ENCODE measurements around the gene NKAIN2. TPM values are rescaled to one million over a fixed set of nuclear protein-coding genes. Genes with fewer than 3 reads are reported as not detected.
"Not testable (repeated sequence)": the region's sequence is repeated elsewhere in the genome, so short reads cannot be mapped to it uniquely, and the experiment has no call there.

Gene NKAIN2
- total RNA-seq, 4 donors from 2014 or later, result 0.19 TPM; not detected in 3

GRCh38 chr6:124226396-124226795 lies 422.7 kb downstream of the NKAIN2 start:
- WGBS, 2 donors, result 21 to 26% methylated on average over 1 of the region's 1 CpG
- no peak for DNase-seq
- TF ChIP-seq CTCF (IDR thresholded peaks at IDR 0.05) (no peak), POLR2A (IDR thresholded peaks at IDR 0.05) (no peak)
- H3K27me3 ChIP-seq, result no peaks in the 10 kb centered on the region
- H3K4me1 ChIP-seq, result no peaks in the 10 kb centered on the region
- H3K27ac ChIP-seq, result no peak overlapping the region
- no peaks in the 10 kb centered on the region for H3K36me3 ChIP-seq
- H3K9me3 ChIP-seq, result peaks cover 0 to 10% (median 0%) of the 10 kb centered on the region in 3 donors
- H3K4me3 ChIP-seq, result no peak overlapping the region
- intact Hi-C loops (cut with DNase I), result no loop called here

- intact Hi-C loops (cut with DNase I), result no loop called here
- Histone ChIP-seq H3K9me3 (peaks cover 0 to 11% (median 0%) of the 10 kb centered on the region in 3 donors), H3K4me1 (no peaks in the 10 kb centered on the region), H3K27me3 (no peaks in the 10 kb centered on the region), H3K27ac (no peak overlapping the region), H3K4me3 (no peak overlapping the region), H3K36me3 (no peaks in the 10 kb centered on the region)
- DNase-seq, result no peak
- TF ChIP-seq POLR2A (IDR thresholded peaks at IDR 0.05) (no peak), CTCF (IDR thresholded peaks at IDR 0.05) (no peak)
- WGBS, 2 donors, result 94 to 100% methylated on average over 1 of the region's 1 CpG
These were observed 429.6 kb downstream of the NKAIN2 start for GRCh38 chr6:124233221-124233620.

- H3K27me3 ChIP-seq, result no peaks in the 10 kb centered on the region
- intact Hi-C loops (cut with DNase I), result no loop called here
- H3K27ac ChIP-seq, result no peak overlapping the region
- 88 to 93% methylated on average over 2 of the region's 2 CpGs for WGBS, 2 donors
- TF ChIP-seq CTCF (IDR thresholded peaks at IDR 0.05) (no peak), POLR2A (IDR thresholded peaks at IDR 0.05) (no peak)
- no peaks in the 10 kb centered on the region for H3K36me3 ChIP-seq
- peaks cover 0 to 11% (median 0%) of the 10 kb centered on the region in 3 donors for H3K9me3 ChIP-seq
- H3K4me1 ChIP-seq, result no peaks in the 10 kb centered on the region
- DNase-seq, result no peak
- no peak overlapping the region for H3K4me3 ChIP-seq
These were observed 431.1 kb downstream of the NKAIN2 start for GRCh38 chr6:124234801-124235200.

GRCh38 chr6:124237911-124238310 lies 434.2 kb downstream of the NKAIN2 start:
- H3K9me3 ChIP-seq, result no peaks in the 10 kb centered on the region
- no peaks in the 10 kb centered on the region for H3K36me3 ChIP-seq
- H3K4me3 ChIP-seq, result no peak overlapping the region
- H3K27ac ChIP-seq, result no peak overlapping the region
- intact Hi-C loops (cut with DNase I), result no loop called here
- no peaks in the 10 kb centered on the region for H3K4me1 ChIP-seq
- TF ChIP-seq CTCF (IDR thresholded peaks at IDR 0.05) (no peak), POLR2A (IDR thresholded peaks at IDR 0.05) (no peak)
- H3K27me3 ChIP-seq, result no peaks in the 10 kb centered on the region
- 66 to 78% methylated on average over 3 of the region's 3 CpGs for WGBS, 2 donors
- no peak for DNase-seq

GRCh38 chr6:124238408-124238807 lies 434.7 kb downstream of the NKAIN2 start:
- DNase-seq; H3K27ac ChIP-seq; H3K36me3 ChIP-seq; H3K4me1 ChIP-seq; H3K4me3 ChIP-seq; H3K9me3 ChIP-seq; H3K27me3 ChIP-seq; intact Hi-C loops (cut with DNase I): not testable (repeated sequence)
- WGBS, 2 donors, result 41 to 100% methylated on average over 2 of the region's 2 CpGs
